Central memory CD8-positive, alpha-beta T cell (primary cell): ENCODE data around the gene RENBP.

Experiments
- ATAC-seq: fragments of 150-1000 bp; cut with Tn5 transposase; replicated peaks from 2 replicates; pipeline ENCODE4 v1.10.0; 2022; ENCODE audit warnings: mild to moderate bottlenecking, moderate FRiP score, moderate number of reproducible peaks; ENCODE audit not compliant: poor library complexity, severe bottlenecking; ENCODE audit errors: extremely low read depth
- DNase-seq, 2 donors: peaks; one replicate each; pipeline ENCODE4 v3.0.0; 2021; ENCODE audit warnings: low spot score in 2 of 2
- H3K27ac Mint-ChIP-seq: one replicate; pipeline ENCODE4 v1.8.0; 2022; ENCODE audit warnings: low read depth, mild to moderate bottlenecking, moderate library complexity, mixed read lengths
- H3K27me3 Mint-ChIP-seq: one replicate; pipeline ENCODE4 v1.8.0; 2022; ENCODE audit warnings: mixed read lengths
- H3K36me3 Mint-ChIP-seq: one replicate; pipeline ENCODE4 v1.8.0; 2022; ENCODE audit warnings: mild to moderate bottlenecking, moderate library complexity, mixed read lengths; ENCODE audit not compliant: insufficient read depth
- H3K4me1 Mint-ChIP-seq: one replicate; pipeline ENCODE4 v1.8.0; 2022; ENCODE audit warnings: mixed read lengths
- H3K4me3 Mint-ChIP-seq: one replicate; pipeline ENCODE4 v1.8.0; 2022; ENCODE audit warnings: mild to moderate bottlenecking, moderate library complexity, mixed read lengths
- H3K9me3 Mint-ChIP-seq: one replicate; pipeline ENCODE4 v1.8.0; 2022; ENCODE audit warnings: mixed read lengths

Gene RENBP

GRCh38 chrX:153947009-153947769, 2.7 kb upstream of the RENBP start:
- Mint-ChIP-seq H3K9me3 (no peaks in the 10 kb centered on the region), H3K27ac (peak overlapping the region; percentile 83), H3K4me1 (peaks cover 6% of the 10 kb centered on the region), H3K27me3 (no peaks in the 10 kb centered on the region), H3K36me3 (peaks cover 16% of the 10 kb centered on the region), H3K4me3 (peak overlapping the region; percentile 25)
- peak; percentile 79 for ATAC-seq
- DNase-seq = peak; percentile 44 to 62

DNA sequence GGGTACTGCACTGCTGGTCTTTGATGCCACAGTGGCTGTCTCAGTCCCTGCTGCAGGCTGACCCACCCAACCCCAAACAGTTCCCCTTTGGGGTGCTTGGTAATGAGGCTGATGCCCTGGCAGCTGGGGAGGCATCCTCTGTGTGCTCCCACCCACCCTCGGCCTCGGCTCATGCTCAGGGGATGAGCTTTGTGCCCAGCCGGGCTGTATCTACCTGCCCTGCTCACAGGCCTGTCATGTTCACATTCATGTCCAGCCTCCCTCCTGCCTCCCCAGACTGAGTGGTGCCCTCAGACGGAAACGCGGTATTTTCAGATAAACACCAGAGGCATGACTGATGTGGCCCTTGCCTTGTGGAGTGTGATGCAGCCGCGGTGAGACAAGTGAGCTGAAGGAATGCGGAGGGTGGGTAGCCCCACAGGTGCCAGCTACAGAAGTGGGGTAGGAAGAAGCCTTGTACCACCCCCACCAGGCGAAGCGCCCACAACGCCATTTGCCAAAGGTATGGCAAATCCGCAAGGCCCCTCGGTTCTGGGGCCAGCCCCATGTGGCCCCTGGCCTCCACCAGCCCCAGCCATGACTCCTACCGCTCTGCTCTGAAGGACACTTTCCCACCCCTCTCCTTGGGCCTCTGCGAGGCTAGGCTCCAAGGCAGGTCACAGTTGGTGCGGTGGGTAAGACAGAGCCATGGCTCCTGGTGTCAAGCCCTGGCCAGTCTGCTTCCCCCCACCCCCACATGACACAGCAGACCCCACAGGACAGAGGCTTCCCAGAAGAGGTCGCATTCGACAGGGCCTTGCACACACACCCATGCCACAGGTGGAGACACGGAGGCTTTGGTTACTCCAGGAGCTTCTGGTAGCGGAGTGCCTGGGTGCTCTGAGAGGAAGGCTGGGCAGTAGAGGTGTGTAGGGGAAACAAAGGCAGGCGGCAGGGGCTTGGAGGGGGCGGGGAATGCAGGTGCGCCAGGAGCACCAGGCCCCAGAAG, 1.8 kb upstream of the RENBP start:
- no peak overlapping the region for H3K4me3 Mint-ChIP-seq
- H3K27ac Mint-ChIP-seq = no peak overlapping the region
- H3K9me3 Mint-ChIP-seq = no peaks in the 10 kb centered on the region
- no peaks in the 10 kb centered on the region for H3K27me3 Mint-ChIP-seq
- peaks cover 14% of the 10 kb centered on the region for H3K36me3 Mint-ChIP-seq
- no peak for DNase-seq
- no peak for ATAC-seq
- peaks cover 6% of the 10 kb centered on the region for H3K4me1 Mint-ChIP-seq

DNA sequence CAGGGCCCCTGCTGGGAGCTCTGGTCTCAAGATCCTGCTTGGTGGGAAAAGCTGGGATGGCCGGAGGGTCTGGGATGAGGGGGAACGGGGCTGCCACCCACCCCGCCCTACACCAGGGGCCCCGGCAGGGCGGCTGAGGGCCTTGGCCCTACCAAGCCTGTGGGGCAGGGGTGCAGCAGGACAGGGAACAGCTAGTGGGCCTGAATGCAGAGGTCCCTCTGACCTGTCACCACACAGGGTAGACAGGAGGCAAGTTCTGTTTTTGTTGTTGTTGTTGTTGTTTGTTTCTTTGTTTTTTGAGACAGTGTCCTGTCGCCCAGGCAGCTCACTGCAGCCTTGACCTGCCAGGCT, 332 bp upstream of the RENBP start:
- H3K27ac Mint-ChIP-seq = no peak overlapping the region
- peaks cover 6% of the 10 kb centered on the region for H3K4me1 Mint-ChIP-seq
- DNase-seq = no peak
- peak overlapping the region; percentile 73 for H3K4me3 Mint-ChIP-seq
- no peak for ATAC-seq
- H3K27me3 Mint-ChIP-seq = no peaks in the 10 kb centered on the region
- H3K9me3 Mint-ChIP-seq = no peaks in the 10 kb centered on the region
- peaks cover 7% of the 10 kb centered on the region for H3K36me3 Mint-ChIP-seq

GRCh38 chrX:153941336-153942252, 2.8 kb downstream of the RENBP start:
- Mint-ChIP-seq H3K4me1 (peaks cover 3% of the 10 kb centered on the region), H3K27me3 (no peaks in the 10 kb centered on the region), H3K4me3 (peak overlapping the region; percentile 32), H3K27ac (no peak overlapping the region), H3K36me3 (peaks cover 3% of the 10 kb centered on the region), H3K9me3 (no peaks in the 10 kb centered on the region)
- DNase-seq (no peak), ATAC-seq (no peak)

DNA sequence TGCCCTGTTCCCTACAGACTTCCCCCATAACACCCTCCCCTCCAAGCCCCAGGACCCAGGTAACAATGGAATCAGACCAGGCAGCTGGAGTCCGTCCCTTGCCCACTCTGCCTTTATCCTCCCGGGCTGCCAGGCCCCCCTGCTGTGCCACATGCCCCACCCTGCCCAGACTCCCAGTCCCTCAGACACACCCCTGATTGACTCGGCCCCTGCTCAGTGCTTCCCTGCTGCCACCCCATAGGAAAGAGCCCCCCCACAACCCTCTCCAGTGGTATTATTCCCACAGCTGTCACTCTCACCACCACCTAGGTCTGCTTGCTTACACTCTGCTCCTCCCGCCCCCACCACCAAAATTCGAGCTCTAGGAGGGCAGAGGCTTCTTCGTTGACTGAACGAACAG, 4.9 kb downstream of the RENBP start:
- DNase-seq = no peak
- H3K27me3 Mint-ChIP-seq = no peaks in the 10 kb centered on the region
- no peaks in the 10 kb centered on the region for H3K9me3 Mint-ChIP-seq
- no peak overlapping the region for H3K27ac Mint-ChIP-seq
- no peak overlapping the region for H3K4me3 Mint-ChIP-seq
- peaks cover 4% of the 10 kb centered on the region for H3K36me3 Mint-ChIP-seq
- H3K4me1 Mint-ChIP-seq = peaks cover 5% of the 10 kb centered on the region
- ATAC-seq = no peak

DNA sequence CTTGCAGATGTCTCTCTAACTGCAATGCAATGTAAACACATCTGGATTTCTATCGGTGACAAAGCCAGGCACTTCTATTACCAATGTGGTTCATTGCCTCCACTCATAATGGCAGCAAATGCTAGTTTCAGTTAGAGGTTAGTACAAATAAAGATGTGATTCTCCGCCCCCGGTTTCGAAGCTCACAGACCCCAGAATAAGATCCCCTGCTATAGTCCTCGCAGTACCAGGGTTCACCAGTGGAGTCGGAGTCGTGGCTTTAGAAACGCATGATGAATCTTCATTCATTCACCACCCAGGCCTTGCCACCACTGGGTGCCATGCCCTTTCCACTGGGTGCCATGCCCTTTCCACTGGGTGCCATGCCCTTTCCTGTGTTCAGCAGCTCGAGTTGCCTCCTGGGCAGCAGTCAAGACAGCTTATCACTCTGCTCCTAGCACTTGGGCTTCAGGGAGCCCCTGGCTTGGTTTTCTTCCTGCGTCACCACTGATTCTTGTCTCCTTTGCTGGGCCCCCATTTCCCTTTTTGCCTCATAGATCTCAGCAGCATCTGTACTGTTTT, 6.1 kb downstream of the RENBP start:
- H3K27me3 Mint-ChIP-seq = no peaks in the 10 kb centered on the region
- H3K4me3 Mint-ChIP-seq = no peak overlapping the region
- H3K27ac Mint-ChIP-seq = no peak overlapping the region
- no peak for ATAC-seq
- no peak for DNase-seq
- peaks cover 5% of the 10 kb centered on the region for H3K4me1 Mint-ChIP-seq
- H3K36me3 Mint-ChIP-seq = peaks cover 4% of the 10 kb centered on the region
- no peaks in the 10 kb centered on the region for H3K9me3 Mint-ChIP-seq

DNA sequence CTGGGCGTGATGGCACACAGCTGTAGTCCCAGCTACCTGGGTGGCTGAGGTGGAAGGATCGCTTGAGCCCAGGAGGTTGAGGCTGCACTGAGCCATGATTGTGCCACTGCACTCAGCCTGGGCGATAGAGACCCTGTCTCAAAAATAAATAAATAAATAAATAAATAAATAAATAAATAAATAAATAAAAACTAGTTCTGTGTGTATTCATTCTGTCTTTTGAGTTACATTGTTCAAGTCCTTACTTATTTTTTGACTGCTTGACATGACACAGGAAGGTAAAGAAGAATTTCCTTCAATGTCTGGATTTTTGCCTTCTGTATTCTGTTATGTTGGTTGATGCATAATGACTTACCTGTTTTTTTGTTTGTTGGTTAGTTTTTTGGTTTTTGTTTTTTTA, 7.4 kb downstream of the RENBP start:
- H3K27ac Mint-ChIP-seq = no peak overlapping the region
- no peaks in the 10 kb centered on the region for H3K9me3 Mint-ChIP-seq
- ATAC-seq (no peak), DNase-seq (no peak)
- peaks cover 5% of the 10 kb centered on the region for H3K4me1 Mint-ChIP-seq
- H3K27me3 Mint-ChIP-seq = no peaks in the 10 kb centered on the region
- H3K4me3 Mint-ChIP-seq = no peak overlapping the region
- H3K36me3 Mint-ChIP-seq = peaks cover 9% of the 10 kb centered on the region

GRCh38 chrX:153935326-153935851, 9.1 kb downstream of the RENBP start:
- peak overlapping the region; percentile 62 for H3K4me3 Mint-ChIP-seq
- DNase-seq = no peak
- peaks cover 10% of the 10 kb centered on the region for H3K36me3 Mint-ChIP-seq
- peaks cover 10% of the 10 kb centered on the region for H3K4me1 Mint-ChIP-seq
- peak overlapping the region; percentile 44 for H3K27ac Mint-ChIP-seq
- ATAC-seq = no peak
- no peaks in the 10 kb centered on the region for H3K27me3 Mint-ChIP-seq
- no peaks in the 10 kb centered on the region for H3K9me3 Mint-ChIP-seq

GRCh38 chrX:153934762-153935325, 9.6 kb downstream of the RENBP start, which contains the start of gene NAA10:
Gene NAA10 (minus strand): TSS chrX:153935037. CDS start chrX:153934904, 133 bp downstream.
- Mint-ChIP-seq H3K27me3 (no peaks in the 10 kb centered on the region), H3K4me3 (peak within 1 kb of the TSS; percentile 81), H3K9me3 (no peaks in the 10 kb centered on the region), H3K36me3 (peaks cover 10% of the 10 kb centered on the region), H3K4me1 (peaks cover 10% of the 10 kb centered on the region), H3K27ac (peak within 1 kb of the TSS; percentile 69)
- ATAC-seq (peak; percentile 52), DNase-seq (no peak)

- DNase-seq (no peak), ATAC-seq (peak; percentile 55)
- H3K27ac Mint-ChIP-seq = peak overlapping the region; percentile 69
- H3K4me3 Mint-ChIP-seq = peak overlapping the region; percentile 81
- no peaks in the 10 kb centered on the region for H3K9me3 Mint-ChIP-seq
- H3K4me1 Mint-ChIP-seq = peaks cover 10% of the 10 kb centered on the region
- H3K27me3 Mint-ChIP-seq = no peaks in the 10 kb centered on the region
- peaks cover 11% of the 10 kb centered on the region for H3K36me3 Mint-ChIP-seq
These were observed 10.2 kb downstream of the RENBP start for GRCh38 chrX:153934148-153934761.

DNA sequence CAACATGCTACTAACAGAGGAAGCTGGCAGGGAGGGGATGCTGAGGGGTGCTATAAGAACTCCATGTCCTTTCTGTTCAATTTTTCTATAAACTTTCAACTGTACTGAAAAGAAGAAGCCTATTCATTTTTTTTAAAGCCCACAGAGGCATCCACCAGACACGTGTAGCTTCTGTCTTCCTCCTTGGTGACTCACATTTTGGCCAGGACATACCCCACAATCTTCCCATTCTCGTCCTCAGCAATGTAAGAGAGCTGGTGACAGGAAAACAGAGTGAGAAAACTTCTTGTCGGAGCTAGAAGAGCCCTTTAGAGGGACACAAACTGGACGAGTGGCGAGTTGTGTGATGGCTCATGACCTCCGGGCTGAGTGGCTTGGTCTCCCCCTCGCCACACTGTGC, 10.7 kb downstream of the RENBP start:
- Mint-ChIP-seq H3K27ac (peak overlapping the region; percentile 69), H3K4me1 (peaks cover 10% of the 10 kb centered on the region), H3K27me3 (no peaks in the 10 kb centered on the region), H3K36me3 (peaks cover 11% of the 10 kb centered on the region), H3K4me3 (peak overlapping the region; percentile 81), H3K9me3 (no peaks in the 10 kb centered on the region)
- DNase-seq = no peak
- no peak for ATAC-seq
